Lower leg skin (tissue), 3 donors: Measurements from ENCODE around the gene FAM20A.

Experiments used
- CTCF ChIP-seq, 3 donors: fragments of 450-650 bp; IDR thresholded peaks; one replicate each; pipeline ENCODE4 v1.5.1; 2016; ENCODE audit warnings: antibody characterized with exemption in 3 of 3, mild to moderate bottlenecking in 3 of 3, moderate library complexity in 2 of 3
- POLR2A ChIP-seq, 2 donors: fragments of 450-650 bp; IDR thresholded peaks; one replicate each; pipeline ENCODE4 v1.6.1; 2016 to 2017; ENCODE audit warnings: antibody characterized with exemption in 2 of 2, mild to moderate bottlenecking in 1 of 2, moderate library complexity in 1 of 2

GRCh38 chr17:68497885-68498319 lies 103.3 kb downstream of the FAM20A start:
- TF ChIP-seq CTCF (IDR thresholded peaks at IDR 0.05) = no peak
- no peak for TF ChIP-seq POLR2A (IDR thresholded peaks at IDR 0.05)
